ENCODE results near the gene HIC2.
"Not testable (repeated sequence)": the region's sequence is repeated elsewhere in the genome, so short reads cannot be mapped to it uniquely, and the experiment has no call there.

Gene HIC2

GRCh38 chr22:21435998-21436810 is 19.0 kb downstream of the HIC2 start:
- not testable (repeated sequence) for DNase-seq

- not testable (repeated sequence) for DNase-seq
Observed at GRCh38 chr22:21438013-21438412, 20.8 kb downstream of the HIC2 start.

- DNase-seq = not testable (repeated sequence)
Observed at GRCh38 chr22:21440018-21440636, 23.0 kb downstream of the HIC2 start.

GRCh38 chr22:21440676-21441075 is 23.5 kb downstream of the HIC2 start:
- not testable (repeated sequence) for DNase-seq

GRCh38 chr22:21441170-21441569 is 24.0 kb downstream of the HIC2 start:
- DNase-seq = not testable (repeated sequence)

GRCh38 chr22:21442123-21442522 is 25.0 kb downstream of the HIC2 start:
- DNase-seq = not testable (repeated sequence)

GRCh38 chr22:21442646-21443045 is 25.5 kb downstream of the HIC2 start:
- DNase-seq = not testable (repeated sequence)

- no peak for DNase-seq
Observed at GRCh38 chr22:21443057-21443734, 26.0 kb downstream of the HIC2 start.

GRCh38 chr22:21443735-21444421 is 26.7 kb downstream of the HIC2 start:
- DNase-seq = no peak

- no peak for DNase-seq
Observed at GRCh38 chr22:21444701-21445436, 27.7 kb downstream of the HIC2 start.

GRCh38 chr22:21445437-21446127 is 28.4 kb downstream of the HIC2 start:
- no peak for DNase-seq

GRCh38 chr22:21446128-21446826 is 29.1 kb downstream of the HIC2 start:
- no peak for DNase-seq

GRCh38 chr22:21446827-21447690 is 29.9 kb downstream of the HIC2 start:
- DNase-seq = no peak

- DNase-seq = no peak
Observed at GRCh38 chr22:21447694-21448402, 30.7 kb downstream of the HIC2 start.

- DNase-seq = no peak
Observed at GRCh38 chr22:21448627-21449416, 31.7 kb downstream of the HIC2 start.

GRCh38 chr22:21449531-21450319 is 32.6 kb downstream of the HIC2 start:
- DNase-seq = no peak

- DNase-seq = no peak
Observed at GRCh38 chr22:21450320-21450831, 33.2 kb downstream of the HIC2 start.

All from RPMI8226 (cell line).